Fibroblast of pulmonary artery (primary cell): ENCODE measurements around the gene KCNQ1OT1.

ENCODE experiments used
- DNase-seq: peaks from one replicate; pipeline ENCODE4 v3.0.0-alpha.2; 2010; ENCODE audit warnings: low read depth
- H3K4me3 ChIP-seq: replicated peaks from 2 replicates; pipeline ENCODE4 v1.5.1; 2011; ENCODE audit warnings: low read depth, mild to moderate bottlenecking, control low read depth, low read length, moderate library complexity
- TF ChIP-seq, protein P1 (sequence below): IDR thresholded peaks from 2 replicates; pipeline ENCODE4 v1.5.1; 2011; ENCODE audit warnings: mild to moderate bottlenecking, control low read depth, low read length, inconsistent platforms; ENCODE audit errors: missing control alignments

KCNQ1OT1 gene

DNA sequence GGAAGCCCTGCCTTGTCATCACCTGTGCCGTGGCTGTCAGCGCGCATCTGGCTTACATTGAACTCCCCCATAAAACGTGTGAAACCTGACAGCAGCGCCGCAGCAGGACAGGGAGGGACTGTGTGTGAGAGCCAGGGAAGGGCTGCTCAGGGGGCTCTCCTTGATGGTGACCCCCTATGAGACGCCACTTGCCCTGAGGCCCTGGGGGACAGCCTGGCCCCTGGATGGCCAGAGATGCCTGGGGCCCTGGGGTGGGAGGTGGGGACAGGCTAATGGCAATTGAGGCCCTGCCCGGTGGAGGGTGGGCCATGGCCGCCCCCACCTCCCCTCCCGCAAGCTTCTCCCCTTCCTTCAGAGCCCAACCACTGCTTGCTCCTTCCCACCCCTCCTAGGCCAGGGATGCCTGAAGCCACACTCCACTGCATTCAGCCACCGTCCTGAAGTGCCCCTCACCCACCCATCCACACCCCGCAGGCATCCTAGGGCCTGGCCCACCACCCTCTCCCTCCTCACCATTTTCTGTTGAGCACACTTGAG, 35.3 kb upstream of the KCNQ1OT1 start:
- DNase-seq: no peak
- TF ChIP-seq, protein P1, sequence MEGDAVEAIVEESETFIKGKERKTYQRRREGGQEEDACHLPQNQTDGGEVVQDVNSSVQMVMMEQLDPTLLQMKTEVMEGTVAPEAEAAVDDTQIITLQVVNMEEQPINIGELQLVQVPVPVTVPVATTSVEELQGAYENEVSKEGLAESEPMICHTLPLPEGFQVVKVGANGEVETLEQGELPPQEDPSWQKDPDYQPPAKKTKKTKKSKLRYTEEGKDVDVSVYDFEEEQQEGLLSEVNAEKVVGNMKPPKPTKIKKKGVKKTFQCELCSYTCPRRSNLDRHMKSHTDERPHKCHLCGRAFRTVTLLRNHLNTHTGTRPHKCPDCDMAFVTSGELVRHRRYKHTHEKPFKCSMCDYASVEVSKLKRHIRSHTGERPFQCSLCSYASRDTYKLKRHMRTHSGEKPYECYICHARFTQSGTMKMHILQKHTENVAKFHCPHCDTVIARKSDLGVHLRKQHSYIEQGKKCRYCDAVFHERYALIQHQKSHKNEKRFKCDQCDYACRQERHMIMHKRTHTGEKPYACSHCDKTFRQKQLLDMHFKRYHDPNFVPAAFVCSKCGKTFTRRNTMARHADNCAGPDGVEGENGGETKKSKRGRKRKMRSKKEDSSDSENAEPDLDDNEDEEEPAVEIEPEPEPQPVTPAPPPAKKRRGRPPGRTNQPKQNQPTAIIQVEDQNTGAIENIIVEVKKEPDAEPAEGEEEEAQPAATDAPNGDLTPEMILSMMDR: no peak
- H3K4me3 ChIP-seq: no peak overlapping the region

DNA sequence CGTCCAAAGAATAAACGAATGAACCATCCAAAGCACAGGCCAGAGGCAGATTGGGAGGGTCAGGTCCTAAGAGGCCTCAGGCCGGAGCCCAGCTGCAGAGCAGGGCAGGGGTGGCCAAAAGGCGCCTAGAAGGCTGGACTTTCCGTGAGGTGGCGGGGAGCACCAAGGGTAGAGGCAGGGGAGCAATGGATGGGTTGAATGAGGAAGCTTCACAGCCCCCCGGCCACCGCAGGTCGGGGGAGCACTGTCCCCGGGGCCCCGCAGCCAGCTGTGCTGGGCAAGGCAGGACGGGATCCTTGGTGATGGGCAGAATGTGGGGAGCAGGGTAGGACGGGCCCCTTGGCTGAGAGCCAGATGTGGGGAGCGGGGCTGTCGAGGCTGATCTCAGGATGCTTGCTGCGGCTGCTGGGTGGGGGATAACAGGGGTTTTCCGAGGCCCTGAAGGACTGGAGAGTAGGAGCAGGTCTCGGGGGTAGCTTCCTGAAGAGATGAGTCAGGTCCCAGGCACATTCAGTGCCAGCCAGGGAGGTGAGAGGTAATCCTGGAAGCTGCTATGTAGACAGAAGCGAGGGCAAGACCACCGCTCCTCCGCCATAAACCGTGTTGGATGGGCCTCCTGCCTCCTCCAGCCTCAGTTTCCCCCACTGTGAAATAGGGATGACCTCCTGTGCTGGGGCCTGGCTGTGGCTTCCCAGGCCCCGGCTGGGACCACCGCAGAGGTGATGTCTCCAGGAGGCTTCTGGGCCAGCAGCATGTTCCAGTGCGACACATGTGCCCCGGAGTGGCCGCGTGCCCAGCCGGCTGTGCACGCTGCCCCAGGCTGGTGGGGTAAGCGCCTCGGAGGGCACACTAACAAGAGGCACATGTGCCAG, 34.6 kb upstream of the KCNQ1OT1 start:
- no peak overlapping the region for H3K4me3 ChIP-seq
- no peak for DNase-seq
- TF ChIP-seq, protein P1: no peak

DNA sequence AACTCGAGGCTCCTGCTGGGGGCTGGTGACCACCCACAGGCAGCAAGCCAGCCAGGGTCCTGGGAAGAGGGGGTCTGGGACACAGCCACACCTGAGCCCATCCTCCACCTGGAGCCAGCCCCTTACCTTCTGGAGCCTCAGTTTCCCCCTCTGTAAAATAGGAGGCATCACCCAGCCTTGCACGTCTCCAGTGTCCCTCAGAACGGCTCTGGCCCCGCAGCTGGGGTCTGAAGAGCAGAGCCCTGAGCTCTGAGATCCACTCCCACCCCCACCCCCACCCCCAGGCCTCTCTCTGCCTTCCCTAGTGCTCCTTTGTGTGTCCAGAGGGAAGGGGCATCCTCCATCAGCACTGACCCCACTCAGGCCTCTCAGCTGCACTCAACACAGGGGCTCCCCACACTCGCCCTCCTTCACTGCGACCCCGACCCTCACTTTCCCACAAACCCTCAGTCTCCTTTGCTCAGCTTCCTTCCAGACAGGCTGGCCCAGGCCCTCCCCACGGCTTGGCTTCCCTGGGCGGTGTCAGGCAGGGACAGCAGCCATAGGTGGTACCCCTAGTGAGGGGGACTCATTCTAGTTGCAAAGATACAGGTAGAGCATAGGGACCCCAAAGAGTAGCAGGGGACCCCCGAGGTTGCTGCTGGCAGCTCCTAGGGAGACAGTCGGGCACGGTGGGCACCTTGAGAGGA, 33.3 kb upstream of the KCNQ1OT1 start:
- DNase-seq: no peak
- no peak overlapping the region for H3K4me3 ChIP-seq
- TF ChIP-seq, protein P1: no peak

DNA sequence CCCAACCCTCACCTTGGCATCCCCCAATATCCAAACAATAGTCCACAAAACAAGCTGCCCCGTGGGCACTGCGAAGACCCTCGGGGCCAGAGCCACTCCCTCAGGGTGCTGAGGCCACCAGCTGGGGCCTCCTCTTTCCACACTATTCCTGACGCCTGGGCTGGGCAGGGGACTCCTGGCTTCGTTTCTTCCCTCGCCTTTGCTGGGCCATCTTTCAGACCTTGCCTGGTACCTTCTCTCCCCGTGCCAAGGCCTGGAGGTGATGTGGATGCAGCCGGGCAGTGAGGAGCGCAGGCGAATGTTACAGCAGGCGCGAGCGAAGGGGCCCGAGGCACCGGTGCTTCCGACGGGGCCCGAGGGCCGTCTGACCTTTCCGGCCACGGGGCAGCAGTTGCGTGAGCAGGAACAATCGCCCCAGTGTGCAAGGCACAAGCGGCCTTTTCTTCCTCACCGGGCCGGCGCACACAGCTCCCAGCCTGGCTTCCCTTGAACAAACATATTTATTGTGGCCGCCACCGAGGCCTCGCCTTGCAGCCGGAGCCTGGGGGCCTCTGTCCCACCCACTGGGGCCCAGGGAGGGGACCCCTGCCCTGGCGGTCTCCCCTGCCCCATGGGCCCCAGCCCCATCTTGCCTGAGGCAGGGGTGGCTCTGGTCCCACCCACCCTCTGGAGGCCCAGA, 32.6 kb upstream of the KCNQ1OT1 start:
- TF ChIP-seq, protein P1: no peak
- no peak overlapping the region for H3K4me3 ChIP-seq
- DNase-seq: no peak

DNA sequence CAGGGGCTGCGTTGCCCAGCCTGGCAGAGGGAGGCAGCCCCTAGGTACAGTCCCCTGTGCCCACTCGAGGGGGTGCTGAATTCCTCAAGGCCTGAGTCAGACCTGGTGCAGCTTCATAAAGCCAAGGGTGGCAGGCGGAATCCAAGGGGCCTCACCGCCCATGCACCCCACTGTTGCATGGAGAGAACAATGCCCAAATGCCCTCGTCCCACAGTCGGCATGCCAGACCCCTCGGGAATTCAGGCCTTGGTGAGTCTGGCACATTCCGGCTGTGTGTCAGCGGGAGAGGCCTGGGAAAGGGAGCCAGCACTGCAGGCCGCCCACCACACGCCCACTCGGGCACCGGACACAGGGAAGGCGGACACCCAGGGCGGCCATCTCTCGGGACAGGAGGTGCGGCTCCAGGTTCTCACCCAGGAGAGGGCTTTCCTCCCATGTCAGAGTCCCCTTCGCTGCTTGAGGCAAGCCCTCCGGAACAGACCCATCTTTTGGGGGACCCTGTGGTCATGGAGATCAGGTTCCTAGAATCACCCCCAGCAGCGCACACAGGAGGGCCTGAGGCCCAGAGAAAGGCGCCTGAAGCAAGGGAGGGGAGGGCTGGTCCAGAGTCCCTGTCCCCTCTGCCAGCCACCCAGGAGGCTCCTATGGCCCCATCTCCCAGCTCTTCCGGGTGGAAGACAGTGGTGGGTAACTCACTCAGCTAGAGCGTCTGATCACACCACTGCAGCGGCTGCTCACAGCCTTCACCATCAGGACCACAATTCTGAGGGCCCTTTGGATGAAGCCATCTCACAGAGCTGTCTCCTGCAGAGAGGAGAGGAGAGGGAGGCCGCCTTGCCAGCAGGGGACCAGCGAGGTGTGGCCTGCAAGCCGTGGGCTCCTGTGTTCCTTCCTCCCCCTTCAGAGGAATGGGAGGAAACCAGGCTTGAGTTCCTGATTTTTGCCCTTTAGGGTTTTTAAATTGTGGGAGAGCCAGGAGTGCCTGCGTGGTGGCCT, 31.6 kb upstream of the KCNQ1OT1 start:
- TF ChIP-seq, protein P1: no peak
- H3K4me3 ChIP-seq: no peak overlapping the region

More for the DNA sequence above, 31.6 kb upstream of the KCNQ1OT1 start:
- DNase-seq: no peak
